K562 (cell line): ENCODE data around the gene SLC2A8. TPM values are rescaled to one million over a fixed set of nuclear protein-coding genes. Genes with fewer than 3 reads are reported as not detected.

Source experiments
- CBX3 ChIP-seq, 2 experiments: IDR thresholded peaks; 1 replicate in 1 of 2; 2 replicates in 1 of 2; pipeline ENCODE4 v1.6.1; 2012; ENCODE audit warnings: inconsistent platforms in 2 of 2, low read length in 2 of 2, borderline replicate concordance in 1 of 2, control low read depth in 1 of 2
- E2F8 ChIP-seq: fragments of 450-650 bp; IDR thresholded peaks from 2 replicates; pipeline ENCODE4 v1.7.1; 2018; ENCODE audit warnings: mild to moderate bottlenecking, low read depth; ENCODE audit not compliant: partially characterized antibody
- KDM2B ChIP-seq: fragments of 250-450 bp; sonication (Bioruptor Pico); IDR thresholded peaks from 2 replicates; pipeline ENCODE4 v1.8.0; 2021; ENCODE audit warnings: mild to moderate bottlenecking, moderate library complexity
- KLF1 ChIP-seq: fragments of 450-650 bp; IDR thresholded peaks from 2 replicates; pipeline ENCODE4 v1.6.1; 2016; ENCODE audit warnings: missing genetic modification characterization, missing compliant biosample characterization
- MBD2 ChIP-seq: sonication (generic); IDR thresholded peaks from 2 replicates; pipeline ENCODE4 v1.6.1; 2016; ENCODE audit warnings: low read depth, borderline replicate concordance
- RBM34 ChIP-seq: fragments of 200-400 bp; formaldehyde crosslinking; IDR thresholded peaks from 2 replicates; pipeline ENCODE4 v1.6.1; 2018; ENCODE audit warnings: low read length, borderline replicate concordance; ENCODE audit not compliant: insufficient read depth
- REST ChIP-seq, 2 experiments: fragments of 450-650 bp; formaldehyde crosslinking in 1 of 2; IDR thresholded peaks; 2 replicates each; pipeline versions ENCODE4 v1.4.0 to v1.6.1; 2014 to 2020; ENCODE audit warnings: mild to moderate bottlenecking in 2 of 2, borderline replicate concordance in 1 of 2, low read depth in 1 of 2
- TFAM ChIP-seq: fragments of 250-450 bp; sonication (Bioruptor Pico); conservative IDR thresholded peaks from 2 replicates; pipeline ENCODE4 v1.5.0; 2021; ENCODE audit warnings: mild to moderate bottlenecking, moderate library complexity
- ZBTB26 ChIP-seq: fragments of 450-650 bp; formaldehyde crosslinking; IDR thresholded peaks from 2 replicates; pipeline ENCODE4 v1.4.0; 2022; ENCODE audit warnings: missing genetic modification characterization
- ZNF780A ChIP-seq: fragments of 250-450 bp; sonication (Bioruptor Pico); IDR thresholded peaks from 2 replicates; pipeline ENCODE4 v1.5.0; 2021; ENCODE audit warnings: mild to moderate bottlenecking
- ZNF785 ChIP-seq: fragments of 250-450 bp; sonication (Bioruptor Pico); IDR thresholded peaks from 2 replicates; pipeline ENCODE4 v1.4.0; 2020; ENCODE audit warnings: mild to moderate bottlenecking
- polyA plus RNA-seq, 8 experiments: library from polyadenylated mRNA; depleted of rRNA in 4 of 8; stranded (reverse) in 5 of 8; unstranded in 3 of 8; fragments of >200 nt; fragmentation: Nextera tagmentation in 2 of 8; fragmentation: Illumina TruSeq in 1 of 8; extraction: Ambion mirVana in 2 of 8; extraction: Trizol in 1 of 8; gene quantifications; 2 replicates each; pipeline versions ENCODE4 v1.2.1 to v1.2.3, GENCODE V29; 2011 to 2014; ENCODE audit warnings: inconsistent platforms in 1 of 8, missing spikeins in 1 of 8
- total RNA-seq, 7 experiments: library from RNA; depleted of rRNA in 6 of 7; stranded (reverse); fragments of >200 nt in 6 of 7; fragmentation: Illumina TruSeq in 2 of 7; extraction: Trizol in 2 of 7; gene quantifications; 2 replicates each; pipeline versions ENCODE4 v1.2.1 to v1.2.3, GENCODE V29; 2011 to 2021; ENCODE audit warnings: low replicate concordance in 1 of 7

SLC2A8 gene
- total and polyA plus RNA-seq, 9 of the 15 experiments (the other 6 are each of a cell fraction or from before 2014, with no cell fraction given), result 0.13 to 12.9 (median 5.2) TPM

GRCh38 chr9:127388037-127388855, 8.7 kb upstream of the SLC2A8 start (continued):
- TF ChIP-seq ZBTB26 (CRISPR knock-in tag), result no peak
- TF ChIP-seq KLF1 (tag), result no peak
- no peak for TF ChIP-seq ZNF785 (CRISPR knock-in tag)
- TF ChIP-seq ZNF780A, result no peak
- no peak for TF ChIP-seq E2F8
- TF ChIP-seq KDM2B (CRISPR knock-in tag), result no peak
- no peak for TF ChIP-seq MBD2
- TF ChIP-seq TFAM, result no peak
- TF ChIP-seq CBX3 (IDR thresholded peaks at IDR 0.05; ENCODE audit: borderline replicate concordance in 1 of 2, low read length in 2 of 2), result no peak
- TF ChIP-seq RBM34, result no peak
- no peak for TF ChIP-seq REST (IDR thresholded peaks at IDR 0.05; ENCODE audit: borderline replicate concordance)
- no peak for TF ChIP-seq REST (CRISPR knock-in tag; IDR thresholded peaks at IDR 0.05; ENCODE audit: low read depth)
